Colon (tissue), 2 donors: Measurements from ENCODE around the gene HLA-F.

Experiments
- FAIRE-seq: peaks from 2 replicates; lab custom pipeline; 2012; peaks lifted over from hg19 to GRCh38; lab: Jason Lieb, UNC
- donor health status: control.
- donor health status: control.

The HLA-F gene

DNA sequence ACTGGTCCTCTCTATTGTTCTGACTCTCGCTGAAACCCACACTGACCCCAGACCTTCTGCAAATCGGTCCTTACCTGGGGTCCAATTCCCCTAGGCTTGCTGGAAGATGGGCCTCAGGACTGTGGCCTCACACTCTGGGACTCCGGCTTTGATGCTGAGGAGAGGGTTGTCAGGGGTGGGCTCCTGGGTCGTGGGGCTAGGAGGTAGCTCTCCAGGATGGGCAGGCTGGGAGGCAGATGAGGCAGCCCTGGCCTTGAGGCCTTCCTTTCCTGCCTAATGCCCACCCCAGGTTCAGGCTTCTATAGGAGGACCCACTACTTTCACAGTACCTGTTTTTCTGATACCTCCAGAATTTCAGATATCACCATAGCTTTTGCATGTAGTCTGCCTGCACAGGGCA lies 21.4 kb downstream of the HLA-F start:
- no peak for FAIRE-seq

DNA sequence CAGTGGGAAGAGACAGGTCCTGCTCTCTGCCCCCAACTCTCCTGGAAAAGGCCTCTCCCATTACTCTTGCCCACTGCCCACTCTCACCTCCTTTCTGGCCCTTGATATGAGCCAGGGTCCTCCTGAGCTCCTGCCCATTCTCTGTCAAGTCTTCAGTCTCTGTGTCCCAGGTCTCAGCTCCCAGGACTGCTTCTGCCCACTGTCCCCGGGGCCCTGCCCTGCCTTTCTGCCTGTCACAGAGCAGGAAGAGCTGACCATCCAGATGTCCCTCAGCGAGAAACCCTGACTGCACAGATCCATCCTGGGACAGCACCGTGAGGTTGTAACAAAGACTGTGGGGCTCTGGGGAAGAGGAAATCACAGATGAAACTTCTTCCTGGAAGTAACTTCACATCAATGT lies 22.2 kb downstream of the HLA-F start:
- FAIRE-seq, result no peak

DNA sequence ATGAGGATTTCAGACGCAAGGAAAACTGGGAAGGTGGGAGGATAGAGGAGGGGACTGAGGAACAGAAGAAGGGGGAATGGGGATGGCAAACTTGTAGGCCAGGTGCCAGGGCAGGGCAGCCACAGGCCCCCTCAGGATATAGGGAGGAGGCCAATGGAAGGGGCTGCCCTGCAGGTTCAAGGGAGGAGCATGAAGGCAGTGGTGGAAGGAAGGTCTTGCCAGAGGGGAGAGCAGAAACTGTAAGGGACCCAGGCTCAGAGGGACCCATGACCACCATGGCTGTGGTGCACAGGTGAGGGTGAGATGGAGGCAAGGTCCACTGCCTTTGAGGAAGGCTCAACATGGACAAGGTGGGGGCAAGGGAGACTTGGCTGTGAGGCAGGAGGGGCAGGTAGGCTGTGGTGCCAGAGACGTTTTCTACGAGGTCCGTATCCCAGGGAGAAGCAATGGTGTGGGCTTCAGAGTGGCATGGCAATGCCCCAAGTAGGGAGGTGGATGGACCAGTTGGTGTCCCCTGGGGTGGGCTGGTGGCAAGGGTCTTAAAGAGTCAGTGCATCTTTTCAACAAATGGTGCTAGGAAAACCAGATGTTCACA lies 22.7 kb downstream of the HLA-F start:
- FAIRE-seq, result no peak

DNA sequence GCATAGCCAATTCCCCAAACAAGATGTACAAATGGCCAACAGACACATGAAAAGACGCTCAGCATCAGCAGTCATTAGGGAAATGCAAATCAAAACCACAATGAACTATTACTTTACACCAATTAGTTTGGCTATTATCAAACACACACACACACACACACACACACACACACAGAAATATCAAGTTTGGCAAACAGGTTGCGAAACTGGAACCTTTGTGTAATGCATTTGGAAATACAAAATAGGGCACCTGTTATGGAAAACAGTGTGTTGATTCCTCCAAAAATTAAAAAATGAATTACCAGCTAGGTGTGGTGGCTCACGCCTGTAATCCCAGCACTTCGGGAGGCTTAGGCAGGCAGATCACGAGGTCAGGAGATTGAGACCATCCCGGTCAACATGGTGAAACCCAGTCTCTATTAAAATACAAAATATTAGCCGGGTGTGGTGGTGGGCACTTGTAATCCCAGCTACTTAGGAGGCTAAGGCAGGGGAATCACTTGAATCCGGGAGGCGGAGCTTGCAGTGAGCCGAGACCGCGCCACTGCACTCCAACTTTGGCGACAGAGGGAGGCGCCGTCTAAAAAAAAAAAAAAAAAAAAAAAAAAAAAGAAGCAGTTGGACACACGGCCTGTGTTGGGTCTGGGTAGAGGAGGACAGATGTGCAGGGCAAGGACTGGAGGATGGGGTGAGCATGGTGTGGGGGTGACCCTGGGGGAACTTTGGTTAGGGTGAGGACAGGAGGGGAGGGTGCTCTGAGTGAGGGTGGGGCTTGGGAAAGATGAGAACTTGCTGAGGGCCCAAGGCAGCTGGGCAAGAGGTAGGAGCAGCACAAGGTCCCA lies 23.8 kb downstream of the HLA-F start:
- FAIRE-seq, result no peak

DNA sequence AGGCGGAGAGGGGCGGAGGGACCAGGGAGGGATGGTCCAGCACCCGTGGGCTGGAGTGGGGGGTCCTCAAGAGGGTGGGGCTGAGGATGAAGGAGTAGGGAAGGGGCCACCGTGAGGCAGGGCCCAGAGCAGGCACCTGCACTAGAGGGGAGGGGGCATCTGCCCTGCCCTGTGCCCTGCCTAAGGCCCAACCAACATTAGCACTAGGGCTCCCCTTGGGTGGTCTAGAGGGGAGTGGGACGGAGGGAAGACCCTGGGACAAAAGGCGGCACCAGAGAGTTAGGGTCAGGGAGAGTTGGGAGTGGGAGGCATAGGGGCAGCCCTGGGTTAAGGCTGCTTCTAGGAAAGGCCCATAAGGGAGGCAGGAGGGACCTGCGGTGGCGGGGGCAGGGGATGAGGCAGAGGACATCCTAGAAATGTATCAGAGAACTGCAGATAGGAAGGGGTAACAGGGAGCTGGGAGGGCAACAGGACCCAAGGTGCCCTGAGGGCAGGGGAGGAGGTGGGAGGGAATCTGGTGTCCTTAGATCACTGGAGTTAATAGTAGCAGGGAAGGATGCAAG lies 24.5 kb downstream of the HLA-F start:
- no peak for FAIRE-seq

DNA sequence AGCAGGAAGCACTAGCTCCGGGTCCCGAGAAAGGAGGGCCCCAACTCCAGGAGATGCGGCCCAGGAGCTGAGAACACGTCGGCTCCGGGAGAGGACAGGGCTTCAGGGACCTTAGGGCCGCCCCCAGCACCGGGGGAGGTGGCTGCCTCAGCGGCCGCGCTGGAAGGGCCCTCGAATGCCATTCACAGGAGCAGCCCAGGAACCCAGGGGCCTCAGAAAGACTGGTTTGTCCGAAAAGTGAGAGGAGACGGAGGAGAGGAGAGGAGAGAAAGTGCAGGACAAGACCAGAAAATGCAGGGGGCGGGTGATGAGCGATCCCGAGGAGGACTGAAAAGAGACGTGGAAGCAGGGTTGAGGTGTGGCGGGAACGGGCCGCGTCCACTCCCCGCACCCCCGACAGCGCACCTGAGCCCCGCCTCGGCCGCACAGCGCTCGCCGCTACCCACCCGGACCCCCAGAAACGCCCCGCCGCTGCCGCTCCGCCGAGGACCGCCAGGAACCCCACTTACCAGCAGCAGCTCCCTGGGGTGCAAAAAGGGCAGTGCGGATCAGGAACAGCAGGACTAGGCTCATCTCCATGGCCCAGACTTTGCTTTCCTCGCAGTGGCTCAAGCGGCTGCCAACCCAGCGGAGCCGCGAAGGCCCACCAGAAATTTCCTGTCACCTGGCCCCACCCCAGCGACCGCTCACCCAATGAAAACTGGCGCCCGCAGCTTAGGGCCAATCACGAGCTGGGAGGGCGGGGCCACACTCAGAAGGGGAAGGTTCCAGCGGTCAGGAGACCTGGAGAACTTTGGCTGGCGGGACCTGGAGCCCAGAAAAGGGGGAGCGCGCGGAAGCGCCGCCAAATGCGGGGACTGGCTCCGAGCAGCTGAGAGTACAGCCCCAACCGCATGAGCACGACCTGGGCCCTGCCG lies 25.4 kb downstream of the HLA-F start:
- FAIRE-seq, result no peak

DNA sequence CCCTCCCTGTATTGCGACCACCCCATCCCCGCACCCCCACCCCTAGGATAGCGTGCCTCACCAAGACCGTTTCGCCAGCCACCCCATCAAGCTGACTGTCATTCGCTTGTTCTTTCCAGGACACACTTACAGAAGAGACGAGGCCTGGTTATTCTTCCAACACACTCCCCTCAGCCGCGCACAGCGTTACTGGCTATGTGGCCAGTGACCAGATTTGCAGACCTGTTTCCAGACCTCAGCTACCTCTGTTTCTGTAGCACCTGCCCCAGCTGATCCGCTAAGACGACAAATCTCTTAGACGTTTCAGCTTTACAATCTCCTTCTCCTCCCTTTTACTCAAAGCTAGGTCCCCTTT lies 26.1 kb downstream of the HLA-F start:
- no peak for FAIRE-seq

DNA sequence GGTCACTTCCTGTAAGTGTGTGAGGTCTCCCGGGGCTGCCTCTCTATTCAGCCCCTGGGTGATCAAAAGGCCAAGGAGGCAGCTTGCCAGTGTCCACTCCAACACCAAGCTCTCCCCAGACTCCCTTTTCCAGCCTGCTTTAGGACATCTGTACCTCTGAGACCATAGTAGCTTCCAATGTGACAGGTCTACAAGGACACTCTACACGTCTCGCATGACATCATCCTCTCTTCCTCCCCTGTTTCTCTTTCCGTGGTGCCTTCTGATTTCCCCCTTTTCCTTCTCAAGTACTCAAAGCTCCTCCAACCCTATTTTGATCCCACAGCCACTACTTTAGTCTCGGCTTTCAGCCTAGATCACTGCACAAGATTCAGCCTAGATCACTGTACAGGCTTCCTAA lies 26.4 kb downstream of the HLA-F start:
- no peak for FAIRE-seq

DNA sequence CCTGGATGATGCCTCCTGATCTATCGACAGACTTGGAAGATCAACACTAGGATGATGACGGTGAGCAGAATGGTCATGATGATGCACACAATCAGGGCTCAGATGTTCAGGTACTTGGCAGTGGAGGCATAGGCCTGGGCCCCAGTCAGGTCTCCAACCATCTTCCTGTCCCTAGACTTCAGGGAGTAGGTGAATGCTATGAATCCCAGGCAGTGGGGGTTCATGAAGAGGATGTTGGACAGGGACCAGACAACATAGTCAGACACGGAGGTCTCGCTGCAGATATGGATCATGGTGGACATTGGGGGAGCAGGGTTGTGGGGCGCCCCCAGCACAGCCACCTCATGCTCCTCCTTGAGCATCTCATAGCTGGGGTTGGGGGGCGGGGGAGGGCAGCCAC lies 27.5 kb downstream of the HLA-F start:
- FAIRE-seq, result no peak

DNA sequence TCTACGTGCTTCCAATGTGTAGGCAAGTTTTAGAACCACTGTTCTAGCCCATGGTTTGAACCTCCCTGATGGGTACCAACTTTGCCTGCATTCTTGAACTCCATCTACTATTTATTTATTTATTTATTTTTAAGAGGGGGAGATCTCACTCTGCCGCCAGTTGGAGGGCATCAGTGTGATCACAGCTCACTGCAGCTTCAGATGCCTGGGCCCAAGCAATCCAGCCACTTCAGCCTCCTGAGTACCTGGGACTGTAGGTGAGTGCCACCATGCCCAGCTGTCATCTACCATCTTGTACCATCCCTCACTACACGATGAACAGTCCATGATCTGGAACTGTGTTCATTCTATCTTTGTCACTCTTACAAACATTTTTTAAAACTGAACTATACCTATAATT lies 28.2 kb downstream of the HLA-F start:
- FAIRE-seq, result no peak

DNA sequence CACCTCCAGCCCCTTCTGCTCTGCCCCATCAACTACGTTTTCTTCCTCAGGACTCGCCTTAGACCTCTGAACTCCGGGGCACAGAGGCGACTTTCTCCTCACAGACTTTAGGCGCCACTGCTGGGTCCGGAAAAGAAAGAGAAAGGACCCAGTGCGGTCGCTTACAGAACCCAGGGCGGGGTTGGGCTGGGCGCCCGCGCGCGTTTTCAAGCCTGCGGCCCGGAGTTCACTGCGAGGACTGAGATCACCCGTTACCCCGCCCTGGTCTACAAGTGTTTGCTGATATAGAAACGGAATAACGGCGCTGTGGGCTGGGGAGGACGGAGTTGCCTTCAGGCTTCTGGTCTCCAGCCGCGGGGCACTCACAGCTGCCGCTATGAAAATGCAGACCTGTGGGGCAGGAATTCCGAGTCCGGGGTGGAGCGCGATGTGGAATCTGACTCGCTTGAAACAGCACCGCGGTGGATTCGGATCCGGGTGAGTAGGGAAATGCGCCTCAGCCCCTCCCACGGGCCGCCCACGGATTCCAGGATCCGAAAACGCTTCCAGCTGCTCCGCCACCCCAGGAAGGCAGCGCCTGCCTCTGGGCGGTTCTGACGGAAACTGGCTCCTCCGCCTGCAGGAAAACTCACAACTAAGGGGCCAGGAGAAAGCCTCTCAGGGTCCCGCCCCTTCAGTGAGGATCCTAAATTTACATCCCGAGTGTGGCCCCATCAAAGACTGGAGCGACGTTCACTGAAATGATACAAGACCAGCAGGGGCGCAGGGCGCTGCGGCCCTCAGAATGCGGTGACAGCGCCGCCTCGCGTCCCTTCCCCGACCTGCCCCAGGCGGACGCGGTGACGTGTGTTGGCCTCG lies 29.4 kb downstream of the HLA-F start:
- FAIRE-seq, result no peak

DNA sequence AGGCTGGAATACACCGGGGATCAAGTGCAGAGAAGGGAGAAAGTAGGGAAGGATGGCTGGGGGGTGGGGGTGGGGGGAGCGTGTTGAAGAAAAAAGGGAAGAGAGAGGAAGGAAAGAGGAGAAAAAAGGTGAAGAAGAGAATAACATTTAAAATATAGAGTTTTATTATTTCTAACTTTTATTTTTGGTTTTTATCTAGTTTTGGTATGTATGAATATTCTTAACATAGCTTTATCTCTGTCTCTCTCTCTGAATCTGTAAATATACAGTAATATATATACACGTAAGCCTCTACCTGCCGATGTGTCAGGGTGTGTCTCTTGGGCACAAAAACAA lies 30.0 kb downstream of the HLA-F start:
- FAIRE-seq, result no peak

DNA sequence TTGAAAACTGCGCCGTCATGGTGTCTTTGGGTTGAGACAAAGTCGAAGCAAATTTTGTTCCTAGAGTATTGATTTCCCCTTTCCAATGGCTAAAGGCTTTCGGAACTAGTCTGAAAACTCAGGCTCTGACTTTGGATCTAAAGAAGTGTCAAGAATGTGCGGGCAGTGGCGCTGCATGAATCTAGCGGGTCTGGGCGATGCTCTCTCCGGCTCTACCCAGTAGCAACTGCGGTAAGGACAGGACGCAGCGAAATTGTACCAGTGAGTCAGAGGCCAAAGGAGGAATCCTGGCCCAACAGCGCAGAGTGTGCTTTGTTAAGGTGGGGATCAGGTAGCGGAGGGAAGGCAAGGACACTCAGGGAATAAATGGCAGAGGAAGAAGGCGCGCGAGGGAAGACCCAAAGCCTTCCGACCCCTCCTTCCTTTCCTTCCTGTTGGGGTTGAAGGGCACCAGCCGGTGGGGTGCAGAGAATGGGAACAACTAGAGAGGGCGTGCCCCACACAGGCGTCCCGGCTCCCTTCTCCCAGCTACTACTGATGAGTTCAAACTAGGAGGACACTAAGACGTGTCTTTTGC lies 32.1 kb downstream of the HLA-F start:
- FAIRE-seq, result no peak

DNA sequence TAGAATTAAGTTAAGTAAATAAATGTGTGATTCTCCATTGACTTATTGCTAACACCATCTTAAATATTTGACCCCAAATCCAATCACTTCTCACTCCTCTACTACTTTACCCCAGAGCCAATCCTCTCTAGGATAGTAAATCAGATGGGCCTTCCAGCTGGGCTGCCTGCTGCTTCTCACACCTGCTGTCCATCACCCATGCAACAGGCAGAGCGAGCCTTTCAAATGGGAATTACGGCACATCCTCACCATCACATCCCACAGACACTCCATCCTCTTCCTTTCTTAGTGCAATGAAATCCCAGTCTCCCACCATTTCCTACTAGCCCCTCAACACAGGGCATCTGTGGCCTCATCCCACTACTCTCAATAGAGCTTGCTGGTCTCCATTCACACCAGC lies 34.0 kb downstream of the HLA-F start:
- FAIRE-seq, result no peak

DNA sequence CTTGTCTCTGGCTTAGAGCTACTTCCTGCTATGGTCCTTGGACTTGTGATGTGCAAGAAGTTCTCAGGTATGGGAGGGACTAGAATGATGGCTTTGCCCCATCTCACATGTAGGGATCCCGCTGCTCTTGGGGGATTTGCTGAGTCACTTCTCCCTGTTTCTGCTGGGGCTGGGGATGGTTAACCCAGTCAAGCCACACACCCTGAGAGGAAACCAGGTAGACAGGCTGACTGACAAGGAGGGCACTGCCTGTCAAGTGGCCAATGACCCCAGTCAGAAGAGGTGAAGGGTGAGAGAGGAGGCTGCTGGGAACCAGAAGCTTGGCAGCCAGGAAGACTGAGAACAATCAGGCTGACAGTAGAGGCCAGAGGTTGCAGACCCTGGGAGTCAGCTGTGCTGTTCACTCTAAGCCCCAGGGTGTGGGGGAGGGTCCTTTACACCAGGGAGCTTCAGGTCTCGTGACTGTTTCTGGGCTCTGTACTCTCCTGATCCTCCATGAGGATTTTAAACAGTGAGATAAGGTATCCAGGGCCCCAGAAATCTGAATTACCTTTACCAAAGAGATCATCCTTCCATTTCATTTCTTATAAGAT lies 34.6 kb downstream of the HLA-F start:
- no peak for FAIRE-seq

DNA sequence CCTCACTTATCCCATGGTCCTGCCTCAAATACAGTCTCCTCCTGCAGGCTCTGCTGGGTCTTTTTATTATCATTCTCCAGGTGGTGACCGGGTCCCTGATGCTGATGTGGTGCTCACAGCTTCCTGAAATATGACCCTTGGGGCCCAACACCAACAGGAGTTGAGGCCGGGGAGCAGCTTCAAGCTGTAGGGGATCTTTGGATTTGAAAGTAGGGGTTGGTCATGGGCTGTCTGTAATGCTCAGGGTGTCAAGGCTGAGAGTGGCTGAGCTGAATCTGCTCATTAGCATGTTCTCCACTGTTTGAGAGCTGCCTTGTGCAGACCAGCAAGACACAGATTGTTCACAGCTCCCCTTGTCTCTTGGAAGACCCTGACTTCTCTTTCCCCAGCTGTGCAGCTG lies 35.5 kb downstream of the HLA-F start:
- no peak for FAIRE-seq

DNA sequence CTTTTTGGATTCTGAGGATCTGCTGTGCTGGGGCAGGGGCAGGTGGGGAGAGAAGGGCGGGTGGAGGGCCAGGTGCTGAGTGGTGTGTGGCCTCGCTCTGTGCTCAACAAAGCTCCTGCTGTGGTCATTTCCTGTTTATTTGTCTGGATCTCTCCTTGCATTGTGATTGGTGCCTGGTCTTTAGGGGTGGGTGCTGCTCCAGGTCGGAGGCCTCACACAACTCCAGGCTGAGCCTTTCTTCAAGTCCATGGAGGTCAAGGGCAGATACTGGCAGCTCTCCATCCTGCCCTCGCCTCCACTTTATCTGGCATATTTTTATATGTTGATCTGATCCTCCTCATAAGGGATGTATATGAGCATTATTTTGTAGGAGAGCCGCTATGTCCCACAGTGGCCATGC lies 36.2 kb downstream of the HLA-F start:
- no peak for FAIRE-seq

DNA sequence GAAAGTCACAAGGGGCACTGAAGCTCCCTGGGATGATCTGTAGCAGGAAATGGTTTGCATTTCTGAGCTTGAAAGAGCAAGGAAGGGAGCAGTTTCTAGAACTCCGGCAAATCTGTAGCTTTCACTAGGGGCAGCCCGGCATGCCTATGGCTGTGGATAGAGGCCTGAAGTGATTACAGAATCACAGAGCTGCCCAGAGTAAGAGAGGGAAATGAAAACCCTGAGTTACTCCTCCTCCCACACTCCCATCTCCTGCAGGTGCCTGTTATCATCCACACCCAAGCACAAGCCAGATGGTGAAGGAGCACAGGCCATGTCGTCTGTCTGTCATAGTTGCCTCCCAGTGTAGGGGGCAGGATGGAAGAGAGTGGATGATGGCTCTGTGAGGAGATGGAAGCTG lies 37.1 kb downstream of the HLA-F start:
- no peak for FAIRE-seq

DNA sequence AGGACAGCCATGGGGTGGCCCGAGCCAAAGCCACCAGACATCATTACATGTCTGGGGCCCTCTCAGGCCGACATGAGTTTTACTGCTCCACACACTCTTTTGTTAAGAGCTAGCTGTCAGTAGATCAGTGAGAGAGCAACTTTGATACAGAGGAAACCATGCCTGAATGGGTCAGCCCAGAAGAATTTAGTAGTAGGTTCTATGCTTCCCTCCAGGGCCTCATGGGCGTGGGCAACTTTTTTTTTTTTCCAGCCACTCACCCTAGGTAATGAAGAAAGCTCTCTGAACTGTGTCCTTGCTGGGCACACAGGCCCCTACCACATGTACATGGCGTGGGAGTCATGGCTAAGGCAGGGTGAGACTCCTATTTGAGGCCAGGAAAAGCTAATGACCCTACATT lies 38.8 kb downstream of the HLA-F start:
- FAIRE-seq, result no peak

DNA sequence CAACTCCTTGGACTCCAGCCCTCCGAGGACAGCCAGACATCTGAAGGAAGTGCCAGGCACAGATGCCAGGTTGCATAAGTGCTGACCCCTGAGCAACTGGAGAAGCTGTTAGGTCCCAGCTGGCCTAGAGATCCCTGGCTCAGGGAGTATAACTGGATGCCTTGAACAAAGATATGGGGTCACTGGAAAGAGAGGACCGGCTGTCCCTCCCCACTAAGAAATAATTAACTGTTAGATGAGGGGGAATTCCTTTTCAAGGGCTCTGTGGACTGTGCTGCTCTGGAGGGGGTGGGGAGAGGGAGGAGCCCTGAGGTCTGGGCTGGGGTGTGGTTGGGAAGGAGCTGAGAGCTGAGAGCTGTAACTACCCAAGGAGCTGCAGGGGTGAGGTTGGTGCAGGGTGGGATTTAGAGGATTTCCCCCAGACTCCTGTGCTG lies 39.6 kb downstream of the HLA-F start:
- FAIRE-seq, result no peak
